ENCODE data around the gene TMC1.
"Not testable (repeated sequence)": the region's sequence is repeated elsewhere in the genome, so short reads cannot be mapped to it uniquely, and the experiment has no call there.

DNA sequence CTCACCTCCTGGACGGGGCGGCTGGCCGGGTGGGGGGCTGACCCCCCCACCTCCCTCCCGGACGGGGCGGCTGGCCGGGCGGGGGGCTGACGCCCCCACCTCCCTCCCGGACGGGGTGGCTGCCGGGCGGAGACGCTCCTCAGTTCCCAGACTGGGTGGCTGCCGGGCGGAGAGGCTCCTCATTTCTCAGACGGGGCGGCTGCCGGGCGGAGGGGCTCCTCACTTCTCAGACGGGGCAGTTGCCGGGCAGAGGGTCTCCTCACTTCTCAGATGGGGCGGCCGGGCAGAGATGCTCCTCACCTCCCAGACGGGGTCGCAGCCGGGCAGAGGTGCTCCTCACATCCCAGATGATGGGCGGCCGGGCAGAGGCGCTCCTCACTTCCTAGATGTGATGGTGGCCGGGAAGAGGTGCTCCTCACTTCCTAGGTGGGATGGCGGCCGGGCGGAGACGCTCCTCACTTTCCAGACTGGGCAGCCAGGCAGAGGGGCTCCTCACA, 285.0 kb downstream of the TMC1 start:
- TF ChIP-seq FOXS1 (CRISPR knock-in tag; IDR thresholded peaks at IDR 0.05); RFX5 (IDR thresholded peaks at IDR 0.05); POLR2A (IDR thresholded peaks at IDR 0.05; ENCODE audit: low read length): not testable (repeated sequence)
- TF ChIP-seq, protein P1, sequence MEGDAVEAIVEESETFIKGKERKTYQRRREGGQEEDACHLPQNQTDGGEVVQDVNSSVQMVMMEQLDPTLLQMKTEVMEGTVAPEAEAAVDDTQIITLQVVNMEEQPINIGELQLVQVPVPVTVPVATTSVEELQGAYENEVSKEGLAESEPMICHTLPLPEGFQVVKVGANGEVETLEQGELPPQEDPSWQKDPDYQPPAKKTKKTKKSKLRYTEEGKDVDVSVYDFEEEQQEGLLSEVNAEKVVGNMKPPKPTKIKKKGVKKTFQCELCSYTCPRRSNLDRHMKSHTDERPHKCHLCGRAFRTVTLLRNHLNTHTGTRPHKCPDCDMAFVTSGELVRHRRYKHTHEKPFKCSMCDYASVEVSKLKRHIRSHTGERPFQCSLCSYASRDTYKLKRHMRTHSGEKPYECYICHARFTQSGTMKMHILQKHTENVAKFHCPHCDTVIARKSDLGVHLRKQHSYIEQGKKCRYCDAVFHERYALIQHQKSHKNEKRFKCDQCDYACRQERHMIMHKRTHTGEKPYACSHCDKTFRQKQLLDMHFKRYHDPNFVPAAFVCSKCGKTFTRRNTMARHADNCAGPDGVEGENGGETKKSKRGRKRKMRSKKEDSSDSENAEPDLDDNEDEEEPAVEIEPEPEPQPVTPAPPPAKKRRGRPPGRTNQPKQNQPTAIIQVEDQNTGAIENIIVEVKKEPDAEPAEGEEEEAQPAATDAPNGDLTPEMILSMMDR (IDR thresholded peaks at IDR 0.05), result not testable (repeated sequence)

All from A549 (cell line).